ENCODE results near the gene ZNF764.
"Not testable (repeated sequence)": the region's sequence is repeated elsewhere in the genome, so short reads cannot be mapped to it uniquely, and the experiment has no call there.

Gene ZNF764

DNA sequence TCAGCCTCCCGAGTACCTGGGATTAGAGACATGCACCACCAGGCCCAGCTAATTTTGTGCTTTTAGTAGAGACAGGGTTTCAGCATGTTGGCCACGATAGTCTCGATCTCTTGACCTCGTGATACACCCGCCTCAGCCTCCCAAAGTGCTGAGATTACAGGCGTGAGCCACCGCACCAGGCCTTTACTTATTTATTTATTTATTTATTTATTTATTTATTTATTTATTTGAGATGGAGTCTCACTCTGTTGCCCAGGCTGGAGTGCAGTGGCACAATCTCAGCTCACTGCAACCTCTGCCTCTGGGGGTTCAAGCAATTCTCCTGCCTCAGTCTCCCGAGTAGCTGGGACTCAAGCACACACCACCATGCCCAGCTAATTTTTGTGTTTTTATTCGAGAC, 32.7 kb upstream of the ZNF764 start:
- not testable (repeated sequence) for H3K27me3 ChIP-seq (ENCODE audit: control insufficient read depth in 1 of 2, insufficient read depth in 2 of 2, low read length in 2 of 2); H3K36me3 ChIP-seq (ENCODE audit: control insufficient read depth in 2 of 2, insufficient read depth in 2 of 2, low read length in 2 of 2); H3K9me3 ChIP-seq (ENCODE audit: control insufficient read depth in 2 of 2, low read length in 2 of 2); H3K4me1 ChIP-seq (ENCODE audit: control insufficient read depth, insufficient read depth, low read length); H3K9ac ChIP-seq (ENCODE audit: low read length in 2 of 2); H3K4me3 ChIP-seq (ENCODE audit: low read length in 2 of 2); H3K27ac ChIP-seq (ENCODE audit: low read length)

DNA sequence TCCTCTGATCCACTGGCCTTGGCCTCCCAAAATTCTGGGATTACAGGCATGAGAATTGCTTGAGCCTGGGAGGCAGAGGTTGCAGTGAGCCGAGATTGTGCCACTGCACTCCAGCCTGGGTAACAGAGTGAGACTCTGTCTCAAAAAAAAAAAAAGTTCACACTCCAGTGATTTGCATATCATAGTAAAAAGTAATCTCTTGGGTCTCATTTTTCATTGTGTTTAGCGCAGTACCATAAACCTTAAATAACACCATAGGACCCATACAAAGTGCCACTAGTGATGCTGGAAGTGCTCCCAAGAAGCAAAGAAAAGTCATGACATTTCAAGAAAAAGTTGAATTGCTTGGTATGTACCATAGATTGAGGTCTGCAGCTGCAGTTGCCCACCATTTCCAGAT, 31.4 kb upstream of the ZNF764 start:
- not testable (repeated sequence) for H3K27ac ChIP-seq (ENCODE audit: low read length); H3K9me3 ChIP-seq (ENCODE audit: control insufficient read depth in 2 of 2, low read length in 2 of 2)

DNA sequence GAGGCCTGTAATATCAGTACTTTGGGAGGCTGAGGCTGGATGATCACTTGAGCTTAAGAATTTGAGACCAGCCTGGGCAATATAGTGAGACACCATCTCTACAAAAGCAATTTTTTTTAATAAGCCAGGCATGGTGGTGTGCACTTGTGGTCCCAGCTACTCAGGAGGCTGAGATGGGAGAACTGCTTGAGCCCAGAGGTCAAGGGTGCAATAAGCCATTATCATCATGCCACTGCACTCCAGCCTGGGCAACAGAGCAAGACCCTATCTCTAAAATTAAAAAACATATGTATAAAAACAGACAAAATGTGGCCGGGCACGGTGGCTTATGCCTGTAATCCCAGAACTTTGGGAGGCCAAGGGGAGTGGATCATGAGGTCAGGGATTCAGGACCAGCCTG, 30.5 kb upstream of the ZNF764 start:
- Histone ChIP-seq H3K9me3 (ENCODE audit: control insufficient read depth in 2 of 2, low read length in 2 of 2) (no peaks in the 10 kb centered on the region), H3K4me3 (ENCODE audit: low read length in 2 of 2) (no peak overlapping the region), H3K27me3 (ENCODE audit: control insufficient read depth in 1 of 2, insufficient read depth in 2 of 2, low read length in 2 of 2) (no peaks in the 10 kb centered on the region), H3K9ac (ENCODE audit: low read length in 2 of 2) (no peak overlapping the region), H3K27ac (ENCODE audit: low read length) (no peak overlapping the region), H3K36me3 (ENCODE audit: control insufficient read depth in 2 of 2, insufficient read depth in 2 of 2, low read length in 2 of 2) (no peaks in the 10 kb centered on the region), H3K4me1 (ENCODE audit: control insufficient read depth, insufficient read depth, low read length) (peaks cover 11% of the 10 kb centered on the region)

More for the DNA sequence above, 31.4 kb upstream of the ZNF764 start:
- H3K27me3 ChIP-seq (ENCODE audit: control insufficient read depth in 1 of 2, insufficient read depth in 2 of 2, low read length in 2 of 2); H3K4me3 ChIP-seq (ENCODE audit: low read length in 2 of 2); H3K9ac ChIP-seq (ENCODE audit: low read length in 2 of 2); H3K4me1 ChIP-seq (ENCODE audit: control insufficient read depth, insufficient read depth, low read length); H3K36me3 ChIP-seq (ENCODE audit: control insufficient read depth in 2 of 2, insufficient read depth in 2 of 2, low read length in 2 of 2): not testable (repeated sequence)

DNA sequence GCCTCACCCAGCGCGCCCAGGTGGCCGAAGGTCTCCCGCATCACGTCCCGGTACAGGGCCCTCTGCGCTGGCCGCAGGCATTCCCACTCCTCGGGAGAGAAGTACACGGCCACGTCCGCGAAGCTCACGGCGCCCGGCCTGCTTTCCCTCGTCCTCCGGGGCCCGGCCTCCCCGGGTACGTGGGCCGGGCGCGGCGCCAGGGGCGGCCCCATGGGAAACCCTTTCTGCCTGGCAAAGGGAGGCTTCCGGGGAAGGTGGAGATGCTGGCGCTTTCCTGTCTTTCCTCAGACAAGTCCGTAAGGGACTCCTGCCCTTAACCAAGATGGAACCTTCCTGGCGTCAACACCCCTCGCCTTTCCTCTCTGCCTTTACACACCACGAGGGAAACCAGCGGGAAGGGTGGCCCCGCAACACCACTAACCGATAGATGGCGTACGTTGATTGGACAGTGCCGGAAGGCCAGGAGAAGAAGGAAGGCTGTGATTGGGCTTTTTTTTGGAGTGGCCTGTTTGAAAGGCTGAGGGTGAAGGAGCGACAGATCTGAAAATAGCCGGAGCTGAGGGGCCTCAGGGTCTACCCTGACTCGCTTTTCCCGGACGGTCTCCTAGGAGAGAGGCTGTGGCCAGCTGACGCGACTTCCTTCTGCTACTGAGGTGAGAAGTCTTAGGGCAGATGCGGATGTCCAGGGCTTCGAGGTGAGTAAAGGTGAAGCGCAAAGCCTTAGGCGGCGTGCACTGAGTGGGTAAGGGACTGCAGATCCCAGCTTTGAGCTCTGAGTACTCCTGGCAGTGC, 27.4 kb upstream of the ZNF764 start, which contains the start of gene ZNF785:
ZNF785 (minus strand) TSS at position 298 of the 792 bp plus-strand sequence; CDS start at position 212, 86 bp downstream.
- no peaks in the 10 kb centered on the region for H3K27me3 ChIP-seq (ENCODE audit: control insufficient read depth in 1 of 2, insufficient read depth in 2 of 2, low read length in 2 of 2)
- no peaks in the 10 kb centered on the region for H3K9me3 ChIP-seq (ENCODE audit: control insufficient read depth in 2 of 2, low read length in 2 of 2)
- peak within 1 kb of the TSS; percentile 59 to 89 for H3K4me3 ChIP-seq (ENCODE audit: low read length in 2 of 2)
- peaks cover 14% of the 10 kb centered on the region in 2 donors for H3K36me3 ChIP-seq (ENCODE audit: control insufficient read depth in 2 of 2, insufficient read depth in 2 of 2, low read length in 2 of 2)
- peak within 1 kb of the TSS; percentile 92 for H3K9ac ChIP-seq (ENCODE audit: low read length in 2 of 2)
- H3K4me1 ChIP-seq (ENCODE audit: control insufficient read depth, insufficient read depth, low read length), result peaks cover 13% of the 10 kb centered on the region
- peak within 1 kb of the TSS; percentile 86 for H3K27ac ChIP-seq (ENCODE audit: low read length)

DNA sequence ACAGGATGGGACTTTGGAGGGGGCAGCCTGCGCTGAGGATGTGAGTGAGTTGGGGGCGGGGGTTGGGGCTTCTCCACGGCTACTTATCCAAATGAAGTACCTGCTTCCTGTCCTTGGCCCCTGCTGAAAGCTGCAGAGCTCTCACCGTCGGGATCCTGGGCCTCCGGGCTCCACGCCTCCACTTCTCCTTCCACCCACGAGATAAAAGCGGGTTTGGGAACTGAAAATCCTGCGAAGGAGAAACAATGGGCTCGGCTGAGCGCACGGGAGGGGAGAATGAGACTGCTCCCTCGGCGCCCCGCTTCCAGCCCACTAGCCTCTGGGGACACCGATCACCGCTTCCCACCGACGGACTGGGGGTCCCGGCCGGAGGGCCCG, 26.8 kb upstream of the ZNF764 start:
- Histone ChIP-seq H3K27ac (ENCODE audit: low read length) (peak overlapping the region; percentile 86), H3K36me3 (ENCODE audit: control insufficient read depth in 2 of 2, insufficient read depth in 2 of 2, low read length in 2 of 2) (peaks cover 14% of the 10 kb centered on the region in 2 donors), H3K4me1 (ENCODE audit: control insufficient read depth, insufficient read depth, low read length) (peaks cover 13% of the 10 kb centered on the region)

DNA sequence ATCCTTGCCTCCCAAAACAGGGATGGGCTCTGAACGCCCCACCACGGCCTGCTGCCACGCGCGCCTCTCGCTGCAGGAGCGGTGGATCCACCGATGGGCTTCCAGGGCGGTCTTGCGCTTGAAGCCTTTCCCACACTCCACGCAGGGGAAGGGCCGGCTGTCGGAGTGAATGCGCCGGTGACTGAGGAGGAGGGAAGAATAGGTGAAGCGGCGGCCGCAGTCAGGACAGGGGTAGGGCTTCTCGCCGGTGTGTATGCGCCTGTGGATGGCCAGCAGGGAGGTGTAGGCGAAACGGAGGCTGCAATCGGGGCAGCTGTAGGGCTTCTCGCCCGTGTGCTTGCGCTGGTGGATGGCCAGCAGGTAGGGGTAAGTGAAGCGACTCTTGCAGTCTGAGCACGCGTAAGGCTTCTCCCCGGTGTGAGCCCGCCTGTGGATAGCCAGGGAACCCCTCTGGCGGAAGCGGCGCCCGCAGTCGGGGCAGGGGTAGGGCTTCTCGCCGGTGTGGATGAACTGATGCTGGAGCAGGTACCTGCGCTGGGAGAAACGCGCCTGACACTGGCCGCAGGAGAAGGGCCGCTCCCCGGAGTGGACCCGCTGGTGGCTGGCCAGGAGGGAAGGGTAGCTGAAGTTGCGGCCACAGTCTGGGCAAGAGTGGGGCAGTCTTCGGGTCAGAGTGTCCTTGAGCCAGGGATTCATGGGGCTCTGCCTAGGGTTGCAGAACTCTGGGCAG, 24.6 kb upstream of the ZNF764 start:
- Histone ChIP-seq H3K9ac (ENCODE audit: low read length in 2 of 2) (no peak overlapping the region), H3K27ac (ENCODE audit: low read length) (no peak overlapping the region), H3K4me3 (ENCODE audit: low read length in 2 of 2) (no peak overlapping the region), H3K27me3 (ENCODE audit: control insufficient read depth in 1 of 2, insufficient read depth in 2 of 2, low read length in 2 of 2) (no peaks in the 10 kb centered on the region), H3K4me1 (ENCODE audit: control insufficient read depth, insufficient read depth, low read length) (peaks cover 13% of the 10 kb centered on the region), H3K36me3 (ENCODE audit: control insufficient read depth in 2 of 2, insufficient read depth in 2 of 2, low read length in 2 of 2) (peaks cover 18 to 20% of the 10 kb centered on the region in 2 donors), H3K9me3 (ENCODE audit: control insufficient read depth in 2 of 2, low read length in 2 of 2) (no peaks in the 10 kb centered on the region)

More for the DNA sequence above, 26.8 kb upstream of the ZNF764 start:
- Histone ChIP-seq H3K9me3 (ENCODE audit: control insufficient read depth in 2 of 2, low read length in 2 of 2) (no peaks in the 10 kb centered on the region), H3K9ac (ENCODE audit: low read length in 2 of 2) (peak overlapping the region; percentile 92), H3K27me3 (ENCODE audit: control insufficient read depth in 1 of 2, insufficient read depth in 2 of 2, low read length in 2 of 2) (no peaks in the 10 kb centered on the region), H3K4me3 (ENCODE audit: low read length in 2 of 2) (peak overlapping the region; percentile 59 to 89)

DNA sequence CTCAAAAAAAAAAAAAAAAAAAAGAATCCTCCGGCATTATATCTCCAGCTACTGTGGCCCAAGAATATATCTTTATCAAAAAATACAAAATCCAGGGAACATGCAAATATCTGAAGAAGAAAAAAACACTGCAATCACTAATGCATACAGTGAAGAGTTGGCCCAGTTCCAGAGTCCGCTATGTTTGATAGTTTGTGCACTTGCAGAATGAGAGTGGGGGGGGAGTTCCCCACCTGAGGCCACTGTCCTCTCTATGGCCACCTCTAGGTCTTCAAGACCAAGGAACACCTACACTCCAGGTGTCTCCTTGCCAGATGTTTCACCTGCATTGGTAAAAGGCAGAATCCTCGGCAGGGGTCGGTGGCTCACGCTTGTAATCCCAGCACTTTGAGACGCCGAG, 23.3 kb upstream of the ZNF764 start:
- H3K4me1 ChIP-seq (ENCODE audit: control insufficient read depth, insufficient read depth, low read length), result peaks cover 13% of the 10 kb centered on the region

DNA sequence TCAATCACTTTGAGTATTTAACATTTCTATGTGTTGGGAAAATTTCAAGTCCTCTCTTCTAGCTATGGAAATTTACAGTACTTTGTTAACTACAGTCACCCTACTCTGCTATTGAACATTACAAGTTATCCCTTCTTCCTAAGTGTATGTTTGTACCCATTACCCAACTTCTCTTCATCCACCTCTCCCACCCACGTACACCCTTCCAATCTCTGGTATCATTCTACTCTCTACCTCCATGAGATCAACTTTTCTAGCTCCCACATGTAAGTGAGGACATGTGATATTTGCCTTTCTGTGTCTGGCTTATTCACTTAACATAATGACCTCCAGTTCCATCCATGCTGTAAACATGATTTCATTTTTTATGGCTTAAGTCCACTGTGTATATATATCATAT, 16.5 kb upstream of the ZNF764 start:
- Histone ChIP-seq H3K36me3 (ENCODE audit: control insufficient read depth in 2 of 2, insufficient read depth in 2 of 2, low read length in 2 of 2) (peaks cover 4 to 6% of the 10 kb centered on the region in 2 donors), H3K27me3 (ENCODE audit: control insufficient read depth in 1 of 2, insufficient read depth in 2 of 2, low read length in 2 of 2) (no peaks in the 10 kb centered on the region), H3K4me1 (ENCODE audit: control insufficient read depth, insufficient read depth, low read length) (peaks cover 19% of the 10 kb centered on the region), H3K27ac (ENCODE audit: low read length) (no peak overlapping the region), H3K9ac (ENCODE audit: low read length in 2 of 2) (no peak overlapping the region), H3K4me3 (ENCODE audit: low read length in 2 of 2) (no peak overlapping the region), H3K9me3 (ENCODE audit: control insufficient read depth in 2 of 2, low read length in 2 of 2) (no peaks in the 10 kb centered on the region)

More for the DNA sequence above, 23.3 kb upstream of the ZNF764 start:
- Histone ChIP-seq H3K9ac (ENCODE audit: low read length in 2 of 2) (no peak overlapping the region), H3K27me3 (ENCODE audit: control insufficient read depth in 1 of 2, insufficient read depth in 2 of 2, low read length in 2 of 2) (no peaks in the 10 kb centered on the region), H3K36me3 (ENCODE audit: control insufficient read depth in 2 of 2, insufficient read depth in 2 of 2, low read length in 2 of 2) (peaks cover 18 to 20% of the 10 kb centered on the region in 2 donors), H3K9me3 (ENCODE audit: control insufficient read depth in 2 of 2, low read length in 2 of 2) (no peaks in the 10 kb centered on the region), H3K27ac (ENCODE audit: low read length) (no peak overlapping the region), H3K4me3 (ENCODE audit: low read length in 2 of 2) (no peak overlapping the region)

DNA sequence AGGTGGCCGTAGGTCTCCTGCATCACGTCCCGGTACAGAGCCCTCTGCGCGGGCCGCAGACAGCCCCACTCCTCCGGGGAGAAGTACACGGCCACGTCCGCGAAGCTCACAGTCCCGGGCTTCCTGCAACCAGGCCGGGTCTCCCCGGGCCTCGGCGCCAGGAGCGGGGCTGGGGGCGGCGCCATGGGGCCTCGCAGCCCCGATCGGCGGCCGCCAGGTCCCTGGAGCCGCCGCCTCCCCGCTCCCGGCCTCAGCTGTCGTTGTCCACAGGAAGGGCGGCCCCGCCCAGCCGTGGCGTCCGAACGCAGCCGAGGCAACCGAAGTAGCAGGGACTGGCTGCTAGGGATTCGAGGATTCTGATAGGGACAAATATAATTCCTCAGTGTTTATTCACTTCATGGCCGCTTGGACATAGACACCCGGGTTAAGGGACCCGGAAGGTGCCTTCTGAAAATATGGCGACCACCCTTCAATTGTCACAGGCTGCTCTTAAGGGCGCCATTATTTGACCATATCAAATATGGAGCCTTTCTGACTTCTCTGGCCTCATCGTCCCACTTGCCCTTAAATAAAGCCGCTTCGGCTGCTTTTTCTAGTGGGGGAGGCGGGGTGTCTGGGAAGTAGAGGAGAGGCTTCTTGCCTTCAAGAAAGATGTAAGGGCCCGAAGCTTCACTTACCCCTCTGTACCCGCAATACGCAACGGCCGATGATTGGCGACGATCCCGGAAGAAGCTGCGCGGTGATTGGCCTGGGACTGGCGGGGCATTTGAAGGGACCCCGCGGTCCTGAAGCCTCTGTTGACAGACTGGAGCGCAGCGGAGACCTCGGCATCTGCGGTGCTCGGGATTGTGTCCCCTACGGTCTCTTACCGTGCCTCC, 13.5 kb upstream of the ZNF764 start, which contains the start of gene ZNF688:
ZNF688 (minus strand) TSS at position 270 of the 878 bp plus-strand sequence; CDS start at position 185, 85 bp downstream.
- peaks cover 19% of the 10 kb centered on the region for H3K4me1 ChIP-seq (ENCODE audit: control insufficient read depth, insufficient read depth, low read length)
- peak within 1 kb of the TSS; percentile 90 to 96 for H3K9ac ChIP-seq (ENCODE audit: low read length in 2 of 2)
- H3K9me3 ChIP-seq (ENCODE audit: control insufficient read depth in 2 of 2, low read length in 2 of 2), result no peaks in the 10 kb centered on the region
- H3K36me3 ChIP-seq (ENCODE audit: control insufficient read depth in 2 of 2, insufficient read depth in 2 of 2, low read length in 2 of 2), result peaks cover 0 to 3% of the 10 kb centered on the region in 2 donors
- H3K27ac ChIP-seq (ENCODE audit: low read length), result peak within 1 kb of the TSS; percentile 94
- H3K27me3 ChIP-seq (ENCODE audit: control insufficient read depth in 1 of 2, insufficient read depth in 2 of 2, low read length in 2 of 2), result no peaks in the 10 kb centered on the region
- H3K4me3 ChIP-seq (ENCODE audit: low read length in 2 of 2), result peak within 1 kb of the TSS; percentile 86 to 91
